Measurements from ENCODE around the gene SYNJ2BP. TPM values are rescaled to one million over a fixed set of nuclear protein-coding genes. Genes with fewer than 3 reads are reported as not detected.

Gene SYNJ2BP
- total and polyA plus RNA-seq, 9 of the 15 experiments (the other 6 are each of a cell fraction or from before 2014, with no cell fraction given): 1.8 to 4.6 (median 3.3) TPM

- FAIRE-seq: no peak
- Histone ChIP-seq H2AFZ (ENCODE audit: low read depth, low read length) (peak overlapping the region; percentile 89), H3K27me3 (ENCODE audit: control insufficient read depth in 2 of 2, insufficient read depth in 2 of 2, low read length in 2 of 2) (no peaks in the 10 kb centered on the region), H3K9me1 (ENCODE audit: control insufficient read depth, insufficient read depth, low read length) (no peaks in the 10 kb centered on the region), H3K4me3 (peak overlapping the region; percentile 59), H3K79me2 (ENCODE audit: control insufficient read depth, insufficient read depth, low read length) (no peaks in the 10 kb centered on the region), H3K4me1 (replicated peaks in 1 of 2; ENCODE audit: control insufficient read depth in 2 of 2, insufficient read depth in 2 of 2, low read length in 2 of 2) (no peaks in the 10 kb centered on the region), H3K9ac (ENCODE audit: insufficient read depth in 1 of 2, low read depth in 2 of 2, low read length in 2 of 2) (peak overlapping the region in 1 of 2 experiments; percentile 64; a peak in 1 of 4 replicates), H3K27ac (ENCODE audit: extremely low read depth, low read depth, low read length) (no peak overlapping the region), H3K9me3 (replicated peaks; ENCODE audit: control insufficient read depth, insufficient read depth, low read depth, low read length) (no peaks in the 10 kb centered on the region), H3K36me3 (ENCODE audit: control insufficient read depth, insufficient read depth, low read length) (no peaks in the 10 kb centered on the region), H3K4me2 (ENCODE audit: insufficient read depth, low read length) (peak overlapping the region; percentile 82), H4K20me1 (replicated peaks; ENCODE audit: control insufficient read depth, insufficient read depth, low read length) (no peaks in the 10 kb centered on the region)
- 4% methylated on average over 9 of the region's 9 CpGs for WGBS (ENCODE audit: insufficient coverage, low coverage, missing lambda C conversion rate)
- no peak for DNase-seq (ENCODE audit: extremely low read depth in 1 of 4, low spot score in 3 of 4)
- ChIA-PET POLR2A (no interaction called here), CTCF (ENCODE audit: low intra/inter-chr PET ratio) (no interaction called here)
- ATAC-seq: 0 out of 3 replicates have a peak, but pooled peaks have one; percentile 23
- in situ Hi-C loops (cut with MboI): no loop called here
- TSS peak; percentile 66 for BruUV-seq (replicated peaks)
- intact Hi-C loops (cut with micrococcal nuclease): no loop called here
- TF ChIP-seq NFIC (IDR thresholded peaks at IDR 0.05): no peak
- TF ChIP-seq NFIX (CRISPR knock-in tag; IDR thresholded peaks at IDR 0.05; ENCODE audit: low read depth): no peak
- no peak for TF ChIP-seq ZNF696 (CRISPR knock-in tag; conservative IDR thresholded peaks at IDR 0.05)
- no peak for TF ChIP-seq NR3C1 (CRISPR knock-in tag; IDR thresholded peaks at IDR 0.05)
- TF ChIP-seq ELK3 (CRISPR knock-in tag; IDR thresholded peaks at IDR 0.05): no peak
- TF ChIP-seq SPI1 (IDR thresholded peaks at IDR 0.05; ENCODE audit: borderline replicate concordance, low read depth, low read length): no peak
- no peak for TF ChIP-seq USF2 (CRISPR knock-in tag; IDR thresholded peaks at IDR 0.05)
- no peak for TF ChIP-seq CTCFL (IDR thresholded peaks at IDR 0.05; ENCODE audit: borderline replicate concordance, insufficient read depth, low read depth, low read length, poor library complexity, severe bottlenecking)
- no peak for TF ChIP-seq TRIM28 (IDR thresholded peaks at IDR 0.05)
- no peak for TF ChIP-seq SRSF3 (IDR thresholded peaks at IDR 0.05; ENCODE audit: insufficient read depth, low read length)
- TF ChIP-seq PTTG1 (tag; IDR thresholded peaks at IDR 0.05; ENCODE audit: low read depth): no peak
- no peak for TF ChIP-seq KLF6 (CRISPR knock-in tag; IDR thresholded peaks at IDR 0.05; ENCODE audit: borderline replicate concordance)
- TF ChIP-seq ZNF23 (CRISPR knock-in tag; IDR thresholded peaks at IDR 0.05): no peak
- TF ChIP-seq HNRNPUL1 (IDR thresholded peaks at IDR 0.05; ENCODE audit: low read length): no peak
Measured at GRCh38 chr14:70416338-70416724, 559 bp downstream of the SYNJ2BP start.
